Stimulated activated naive CD8-positive, alpha-beta T cell treated with anti-CD3 and anti-CD28 coated beads, Interleukin-15, Interleukin-2, amounts not matched to agents 100 U/mL and 50 U/mL, for 24 hours (primary cell): ENCODE measurements around the gene EFCAB6.

Experiments used
- ATAC-seq: fragments of 150-1000 bp; cut with Tn5 transposase; one replicate; pipeline ENCODE4 v1.10.0; 2021
- DNase-seq: peaks from one replicate; pipeline ENCODE4 v3.0.0; 2021

The EFCAB6 gene

DNA sequence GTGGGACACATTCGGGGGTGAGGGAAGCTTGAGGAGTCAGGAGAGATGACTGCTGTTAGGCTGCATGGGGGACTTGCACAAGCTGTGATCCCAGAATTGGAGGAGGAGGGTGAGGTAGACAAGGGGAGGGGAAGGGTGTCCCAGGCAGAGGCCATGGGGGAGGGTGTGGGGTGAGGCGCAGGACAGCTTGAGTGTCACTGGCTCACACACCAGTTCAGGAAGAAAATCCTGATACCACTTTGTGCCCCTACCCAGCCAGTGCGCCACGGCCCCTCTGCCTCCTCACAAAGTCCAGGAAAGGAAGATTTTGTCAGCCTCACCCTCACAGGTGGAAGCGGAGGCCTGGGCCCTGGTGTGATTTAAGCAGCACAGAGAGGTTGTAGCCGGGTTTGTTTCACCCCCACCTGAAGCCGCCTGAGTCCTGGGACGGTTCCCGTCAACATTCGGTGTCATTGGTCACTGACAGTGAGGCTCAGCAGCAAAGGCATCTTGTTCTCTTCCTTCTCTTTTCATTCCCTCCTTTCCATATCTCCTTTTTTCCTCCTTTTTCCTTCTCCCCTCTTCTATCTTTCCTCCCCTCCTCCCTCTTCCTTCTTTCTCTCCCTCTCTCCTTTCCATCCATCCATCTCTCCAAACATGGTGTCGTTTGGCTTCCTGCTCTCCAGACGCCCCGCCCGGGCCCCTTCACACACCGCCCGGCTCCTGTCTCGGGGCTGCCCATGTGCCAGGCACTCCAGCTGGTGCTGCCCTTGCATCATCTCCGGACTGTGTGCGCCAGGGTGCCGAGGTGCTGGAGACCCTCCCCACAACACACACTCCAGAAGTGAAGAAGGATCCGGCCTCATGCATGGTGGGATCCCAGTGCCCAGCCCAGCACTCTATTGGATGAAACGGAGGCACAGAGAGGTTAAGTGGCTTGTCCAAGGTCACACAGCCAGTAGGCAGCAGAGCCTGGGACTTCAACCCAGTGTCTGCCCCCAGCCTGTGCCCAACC, 311.0 kb downstream of the EFCAB6 start:
- DNase-seq (no peak), ATAC-seq (no peak)

DNA sequence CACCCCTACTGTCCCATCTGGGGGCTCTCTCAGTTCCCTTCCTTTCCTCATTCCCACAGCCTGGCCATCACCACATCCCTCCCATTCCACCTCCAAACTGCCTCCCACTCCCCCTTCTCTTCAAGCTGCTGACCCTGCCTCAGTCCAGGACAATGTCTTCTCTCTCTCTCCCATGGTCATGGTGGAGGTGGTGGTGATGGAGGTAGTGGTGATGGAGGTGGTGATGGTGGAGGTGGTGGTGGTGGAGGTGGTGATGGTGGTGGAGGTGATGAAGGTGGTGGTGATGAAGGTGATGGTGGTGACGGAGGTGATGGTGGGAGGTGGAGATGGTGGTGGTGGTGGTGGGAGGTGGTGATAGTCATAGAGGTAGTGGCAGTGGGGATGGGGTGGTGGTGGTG, 313.2 kb downstream of the EFCAB6 start:
- DNase-seq (no peak), ATAC-seq (no peak)

DNA sequence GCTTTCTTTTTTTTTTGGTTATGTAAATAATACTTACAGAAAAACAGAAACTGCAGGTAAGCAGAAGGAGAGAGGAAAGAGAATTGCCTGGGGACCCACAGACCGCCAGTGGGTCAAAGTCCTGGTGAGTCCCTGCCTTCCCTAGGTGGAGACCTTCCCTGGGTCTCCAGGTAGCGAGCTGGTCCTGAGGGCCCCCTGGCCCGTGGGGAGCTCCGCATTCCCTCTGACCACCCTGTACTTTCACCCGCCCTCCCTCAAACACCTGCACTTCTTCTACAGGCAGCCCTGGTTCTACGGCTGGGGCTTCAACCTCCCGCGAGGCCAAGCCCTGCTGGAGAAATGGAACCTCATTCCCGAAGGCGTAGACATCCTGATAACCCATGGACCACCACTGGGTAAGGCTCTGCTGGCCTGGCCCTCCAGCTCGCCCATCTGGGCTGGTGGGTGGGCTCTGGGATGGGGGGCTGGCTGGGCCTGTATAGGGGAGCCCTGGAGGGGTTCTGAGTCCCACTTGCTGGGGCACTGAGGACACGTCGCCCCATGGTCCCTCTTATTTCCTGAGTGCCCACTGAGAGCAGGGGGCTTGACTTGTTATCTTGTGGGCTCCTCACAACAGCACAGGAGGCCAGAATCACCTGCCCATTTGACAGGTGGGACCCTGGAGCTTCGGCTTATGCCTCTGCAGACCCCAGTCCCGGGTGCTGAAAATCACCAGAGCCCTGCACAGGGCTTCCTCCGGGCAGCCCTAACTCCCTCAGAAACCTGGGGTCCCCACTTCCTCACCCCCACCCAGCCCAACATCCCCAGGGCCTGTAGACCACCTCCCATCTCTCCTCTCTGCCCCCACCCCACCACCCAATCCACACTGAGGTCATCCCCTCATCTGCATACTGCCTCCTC, 313.9 kb downstream of the EFCAB6 start:
- ATAC-seq = no peak
- DNase-seq = no peak

DNA sequence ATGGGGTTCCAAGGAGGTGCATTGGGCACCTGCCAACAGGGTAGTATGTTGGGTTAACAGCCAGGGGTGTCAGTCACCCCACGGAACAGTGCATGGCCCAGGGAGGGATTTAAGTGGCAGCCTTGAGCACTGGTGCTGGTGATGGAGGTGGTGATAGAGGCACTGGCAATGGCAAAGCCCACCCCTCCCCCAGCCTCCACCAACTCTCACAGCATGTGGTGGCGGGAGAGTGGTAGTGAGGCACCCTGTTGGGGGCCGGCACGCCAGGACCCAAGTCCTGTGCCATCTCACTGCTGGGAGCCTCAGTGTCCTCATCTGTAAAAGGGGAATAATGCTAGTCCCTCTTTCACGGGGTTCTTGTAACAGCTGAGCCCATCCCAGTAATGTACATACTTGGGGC, 318.8 kb downstream of the EFCAB6 start:
- ATAC-seq (no peak), DNase-seq (no peak)

DNA sequence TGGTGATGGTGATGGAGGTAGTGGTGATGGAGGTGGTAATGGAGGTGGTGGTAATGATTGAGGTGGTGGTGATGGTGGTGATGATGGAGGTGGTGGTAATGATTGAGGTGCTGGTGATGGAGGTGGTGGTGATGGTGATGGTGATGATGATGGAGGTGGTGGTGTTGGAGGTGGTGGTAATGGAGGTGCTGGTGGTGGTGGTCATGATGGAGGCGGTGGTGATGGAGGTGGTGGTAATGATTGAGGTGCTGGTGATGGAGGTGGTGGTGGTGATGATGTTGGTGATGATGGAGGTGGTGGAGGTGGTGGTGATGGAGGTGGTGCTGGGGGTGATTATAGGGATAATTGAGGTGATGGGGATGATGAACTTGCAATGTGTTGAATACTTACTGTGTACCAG, 320.4 kb downstream of the EFCAB6 start:
- DNase-seq (no peak), ATAC-seq (no peak)

DNA sequence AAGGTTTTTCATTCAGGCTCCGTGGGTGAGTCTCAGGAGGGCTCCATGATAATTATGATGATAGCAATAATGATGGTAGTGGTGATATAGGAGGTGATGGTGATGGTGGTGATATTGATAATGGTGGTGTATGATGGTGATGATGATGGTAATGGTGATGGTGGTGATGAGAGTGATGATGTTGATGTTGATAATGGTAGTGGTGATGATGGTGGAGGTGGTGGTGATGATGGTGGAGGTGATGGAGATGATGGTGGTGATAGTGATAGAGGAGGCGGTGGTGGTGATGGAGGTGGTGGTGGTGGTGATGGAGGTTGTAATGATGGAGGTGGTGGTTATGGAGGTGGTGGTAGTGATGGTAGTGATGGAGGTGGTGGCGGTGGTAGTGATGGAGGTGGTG, 320.9 kb downstream of the EFCAB6 start:
- no peak for DNase-seq
- ATAC-seq = no peak

DNA sequence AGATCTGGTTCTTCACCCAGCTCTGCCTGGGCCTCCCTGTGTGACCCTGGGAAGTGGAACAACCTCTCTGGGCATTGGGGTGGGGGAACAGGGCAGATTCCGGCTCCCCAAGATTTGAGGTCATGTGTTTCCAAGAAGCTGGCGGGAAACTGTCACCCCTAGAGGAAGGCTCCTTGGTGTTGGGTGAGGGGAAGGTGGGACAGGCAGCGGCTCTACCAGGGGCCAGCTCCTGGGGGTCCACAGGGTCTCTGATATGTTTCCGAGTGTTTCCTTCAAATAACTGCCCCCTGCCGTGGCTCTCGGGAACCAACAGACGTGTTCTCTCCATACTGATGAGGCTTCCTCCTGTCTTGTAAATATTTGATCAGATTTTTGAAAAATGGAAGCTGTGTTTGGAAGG, 321.8 kb downstream of the EFCAB6 start:
- no peak for DNase-seq

DNA sequence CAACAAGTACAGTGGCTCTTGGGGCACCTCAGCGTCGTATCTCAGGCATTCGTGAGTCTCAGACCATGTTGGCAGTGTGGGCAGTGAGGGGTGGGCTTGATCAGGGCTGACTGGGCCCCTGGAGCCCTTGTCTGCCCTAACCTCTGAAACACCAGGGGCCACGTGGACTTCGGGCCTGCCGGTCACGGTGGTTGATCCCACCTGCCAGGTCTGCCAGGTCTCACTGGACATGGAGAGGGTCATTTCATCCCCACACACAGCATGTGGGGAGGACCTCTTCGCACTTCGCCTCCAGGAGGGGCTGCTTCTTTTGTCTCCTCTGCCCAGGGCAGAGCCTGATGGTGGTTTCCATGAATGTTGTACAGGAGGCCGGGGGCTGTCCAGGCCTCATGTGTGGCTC, 323.2 kb downstream of the EFCAB6 start:
- ATAC-seq (no peak), DNase-seq (no peak)

More for the DNA sequence above, 321.8 kb downstream of the EFCAB6 start:
- ATAC-seq = no peak

DNA sequence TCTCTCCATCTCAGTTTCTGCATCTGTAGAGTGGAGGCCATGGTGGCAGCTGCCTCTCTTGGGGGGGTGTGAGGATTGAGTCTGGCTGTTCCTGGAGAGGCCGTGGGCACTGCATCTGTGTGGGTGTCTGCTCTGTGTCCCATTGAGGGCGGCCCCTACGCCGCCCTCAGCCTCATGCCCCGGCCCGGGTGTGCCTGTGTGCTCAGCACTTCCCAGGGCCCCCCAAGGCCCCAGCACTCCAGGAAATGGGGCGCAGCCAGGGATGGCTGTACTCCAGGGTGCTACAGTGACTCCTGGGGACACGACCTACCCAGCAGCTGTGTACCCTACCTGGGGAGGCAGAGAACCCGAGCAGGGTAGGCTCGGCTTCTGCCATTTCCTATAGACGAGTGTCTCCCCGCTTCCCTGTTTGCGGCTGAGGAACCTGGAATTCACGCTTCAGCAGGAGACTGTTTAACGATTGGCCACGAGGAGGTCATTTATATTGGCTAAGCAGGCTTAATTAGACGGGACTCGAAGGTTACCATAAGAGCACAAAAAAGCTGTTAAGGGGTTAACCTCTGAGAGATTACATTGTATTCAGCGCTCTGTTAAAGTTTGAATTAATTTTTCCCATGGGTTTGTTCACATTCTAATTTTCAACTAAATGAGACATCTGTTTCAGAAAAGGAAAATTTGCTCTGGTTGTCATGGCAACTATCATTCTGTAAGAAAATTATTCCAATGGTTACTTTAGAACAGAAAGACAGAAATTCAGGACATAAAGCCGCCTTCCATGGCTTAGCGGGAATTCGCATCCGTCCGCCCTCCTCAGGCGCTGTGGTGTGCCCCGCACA, 323.9 kb downstream of the EFCAB6 start:
- no peak for DNase-seq
- ATAC-seq = no peak

DNA sequence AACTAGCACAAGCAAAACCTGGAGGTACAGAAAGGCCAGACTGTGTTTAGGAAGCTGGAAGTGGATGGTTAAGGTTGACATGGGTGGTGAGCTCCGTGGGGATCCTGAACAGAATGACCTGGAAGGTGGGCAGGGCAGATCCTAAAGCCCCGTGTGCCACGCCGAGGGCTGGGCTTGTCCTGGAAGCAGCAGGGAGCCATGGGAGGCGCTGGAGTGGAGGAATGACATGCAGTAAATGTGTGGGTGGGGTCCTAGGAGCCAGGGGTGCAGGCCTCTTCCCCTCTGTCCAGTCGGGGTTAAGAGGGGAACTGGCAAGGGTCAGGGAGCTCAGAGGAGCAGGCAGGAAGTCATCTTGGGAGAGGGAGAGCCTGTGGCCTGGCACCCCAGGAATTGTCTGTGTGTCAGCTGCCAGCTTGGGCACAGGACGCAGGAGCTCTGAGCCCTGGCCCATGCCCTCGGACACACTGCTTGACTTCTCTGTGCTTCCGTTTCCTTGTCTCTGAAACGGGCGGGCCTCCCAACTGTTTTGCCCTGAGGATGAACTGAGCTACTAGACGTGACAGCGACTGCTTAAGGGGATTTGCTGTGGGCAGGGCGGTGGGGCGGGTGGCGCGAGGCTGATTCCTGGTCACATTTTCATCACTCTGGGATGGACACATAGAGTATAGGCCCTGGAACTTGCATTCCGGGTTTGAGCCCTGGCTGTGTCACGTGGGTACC, 324.6 kb downstream of the EFCAB6 start:
- no peak for DNase-seq
- ATAC-seq = no peak

DNA sequence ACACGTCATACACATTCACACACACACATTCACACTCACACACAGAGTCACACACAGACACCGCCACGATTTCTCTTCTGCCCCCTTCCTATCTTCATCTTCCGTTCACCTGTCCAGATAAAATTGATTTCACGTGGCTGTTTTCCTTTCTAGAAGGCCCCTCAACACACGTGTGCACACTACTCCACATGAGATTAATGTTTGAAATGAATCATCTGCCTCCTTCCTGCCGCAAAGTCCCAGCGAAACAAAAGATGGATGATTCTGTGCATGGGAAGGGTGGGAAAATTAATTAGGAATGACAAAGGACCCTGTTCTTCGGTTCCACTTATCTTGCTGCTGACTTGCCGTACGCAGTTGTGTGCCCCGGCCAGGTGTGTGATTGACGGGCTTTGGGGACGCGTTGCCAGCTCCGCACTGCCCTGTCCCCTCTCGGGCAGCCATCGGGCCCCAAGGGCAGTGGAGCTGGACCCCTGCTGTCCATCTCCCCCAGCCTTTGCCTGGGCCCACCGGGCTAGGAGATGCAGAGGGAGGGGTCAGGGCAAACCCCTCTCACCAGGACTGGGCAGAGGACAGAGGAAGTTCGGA, 326.5 kb downstream of the EFCAB6 start:
- ATAC-seq = no peak
- DNase-seq = no peak

DNA sequence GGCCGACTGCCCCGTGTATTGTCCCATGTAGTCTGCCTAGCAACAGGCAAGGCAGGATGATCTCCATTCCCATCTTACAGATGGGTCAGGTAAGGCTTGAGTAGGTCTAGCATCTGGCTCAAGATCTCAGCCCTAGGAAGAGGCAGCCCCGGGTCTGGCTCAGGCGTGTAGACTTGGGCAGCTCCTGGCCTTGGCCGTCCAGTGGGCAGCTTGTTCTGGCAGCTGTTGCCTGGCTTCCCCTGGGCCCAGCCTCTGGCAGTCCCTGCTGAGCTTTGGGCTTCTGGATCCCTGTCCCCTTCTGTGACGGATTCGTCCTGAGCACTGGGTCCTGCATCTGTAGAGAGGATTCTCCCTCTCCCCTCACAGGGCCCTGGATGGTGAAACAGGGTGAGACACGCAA, 327.9 kb downstream of the EFCAB6 start:
- ATAC-seq (no peak), DNase-seq (no peak)

DNA sequence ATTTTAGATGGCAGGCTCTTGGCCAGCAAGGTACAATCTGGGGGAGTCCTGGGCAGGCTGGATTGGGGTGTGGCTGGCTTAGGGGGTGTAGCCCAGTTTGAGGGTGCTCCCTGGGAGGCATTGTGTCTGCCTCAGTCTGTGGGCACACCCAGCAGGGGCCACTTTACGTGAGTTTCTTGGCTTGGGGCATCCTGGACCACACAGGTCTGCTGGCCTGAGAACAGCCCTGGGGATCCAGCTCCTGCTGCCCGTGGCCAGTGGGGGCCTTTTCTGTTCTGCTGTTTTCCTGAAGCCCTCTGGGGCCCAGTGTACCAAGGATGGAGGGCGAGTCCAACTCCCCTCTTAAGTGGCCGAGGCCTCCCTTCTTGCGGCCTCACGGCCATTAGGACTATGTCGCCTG, 328.4 kb downstream of the EFCAB6 start:
- ATAC-seq = no peak
- no peak for DNase-seq

DNA sequence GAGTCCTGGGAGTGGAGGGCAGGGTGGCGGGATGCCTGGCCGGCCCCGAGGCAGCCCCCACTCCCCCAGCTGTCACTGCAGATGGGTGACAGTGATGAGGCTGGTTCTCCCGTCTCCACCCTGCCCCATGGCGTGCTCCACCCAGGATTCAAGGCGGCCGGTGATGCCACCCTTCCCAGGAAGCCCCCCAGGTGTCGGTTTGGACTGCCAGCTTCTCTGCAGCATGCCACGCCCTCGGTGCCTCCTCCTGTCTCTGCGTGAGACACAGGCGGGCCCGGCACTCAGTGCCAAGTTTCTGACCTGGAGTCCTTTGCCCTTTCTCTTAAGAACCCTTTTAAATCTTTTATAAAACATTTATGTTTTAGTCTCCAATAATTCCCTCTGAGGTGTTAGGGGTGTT, 328.8 kb downstream of the EFCAB6 start:
- DNase-seq = no peak
- no peak for ATAC-seq

DNA sequence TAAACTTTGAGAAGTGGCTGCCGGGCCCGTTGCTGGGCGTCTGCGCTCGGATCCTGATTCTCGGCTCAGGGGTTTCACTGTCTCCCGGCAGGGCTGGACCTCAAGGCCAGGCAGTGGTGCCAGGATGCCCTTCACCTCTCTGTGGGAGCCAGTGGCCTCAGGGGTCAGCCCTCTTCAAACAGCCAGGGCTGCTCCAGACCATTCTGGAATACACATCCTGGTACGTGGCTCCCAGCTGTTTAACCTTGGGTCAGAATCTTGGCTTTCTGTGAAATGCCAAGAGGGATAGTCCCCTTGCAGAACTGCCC, 329.8 kb downstream of the EFCAB6 start:
- DNase-seq (no peak), ATAC-seq (no peak)

DNA sequence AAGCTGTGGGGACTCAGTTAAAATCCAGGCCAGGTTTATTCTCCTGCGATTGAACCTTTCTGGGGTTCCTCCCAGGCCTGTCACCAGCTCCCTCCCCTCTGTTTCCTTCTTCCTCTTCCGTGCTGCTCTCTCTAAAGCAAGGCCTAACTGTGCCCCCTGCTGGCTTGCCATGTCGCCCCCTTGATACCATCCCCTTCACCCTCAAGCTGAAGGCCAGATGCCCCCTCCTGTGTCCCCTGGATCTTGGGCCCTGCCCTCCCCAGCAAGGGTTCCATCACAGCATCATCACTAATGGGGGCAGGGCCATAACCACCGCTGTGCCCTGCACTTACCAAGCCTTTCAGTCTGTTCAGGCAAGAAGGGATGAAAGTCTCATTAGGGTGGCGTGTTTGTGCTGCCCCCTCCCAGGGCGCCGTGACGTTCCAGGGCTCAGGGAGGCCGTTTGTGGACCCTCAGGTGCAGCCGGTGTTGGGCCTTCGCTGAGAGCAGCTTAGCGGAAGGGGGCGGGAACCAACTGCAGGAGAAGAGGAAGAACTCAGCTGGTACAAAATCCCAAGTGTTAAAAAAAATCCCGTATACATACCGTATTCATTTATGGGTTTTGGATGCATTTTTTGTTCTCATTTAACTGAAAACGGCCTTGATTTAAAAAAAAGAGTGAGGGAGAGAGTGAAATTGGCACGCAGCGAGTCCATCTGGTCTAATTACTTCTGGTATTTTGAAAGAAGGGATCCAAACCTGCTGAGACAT, 330.4 kb downstream of the EFCAB6 start:
- DNase-seq (peak; percentile 27), ATAC-seq (no peak)

DNA sequence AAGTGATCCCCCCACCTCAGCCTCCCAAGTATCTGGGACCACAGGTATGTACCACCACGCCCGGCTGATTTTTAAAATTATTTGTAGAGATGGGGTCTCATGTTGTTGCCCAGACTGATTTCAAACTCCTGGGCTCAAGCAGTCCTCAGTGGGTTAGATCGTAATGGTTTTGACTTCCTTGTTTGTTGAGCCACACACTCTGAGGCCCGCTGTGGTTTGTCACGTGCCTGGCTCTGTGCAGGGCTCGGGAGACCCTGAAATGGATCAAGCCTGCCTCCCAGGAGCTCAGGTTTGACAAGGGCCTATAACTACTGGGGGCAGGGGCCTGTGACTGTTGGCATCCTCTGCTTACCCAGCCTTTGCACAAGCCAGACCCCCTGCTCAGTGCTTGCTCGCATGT, 332.1 kb downstream of the EFCAB6 start:
- ATAC-seq (no peak), DNase-seq (no peak)

DNA sequence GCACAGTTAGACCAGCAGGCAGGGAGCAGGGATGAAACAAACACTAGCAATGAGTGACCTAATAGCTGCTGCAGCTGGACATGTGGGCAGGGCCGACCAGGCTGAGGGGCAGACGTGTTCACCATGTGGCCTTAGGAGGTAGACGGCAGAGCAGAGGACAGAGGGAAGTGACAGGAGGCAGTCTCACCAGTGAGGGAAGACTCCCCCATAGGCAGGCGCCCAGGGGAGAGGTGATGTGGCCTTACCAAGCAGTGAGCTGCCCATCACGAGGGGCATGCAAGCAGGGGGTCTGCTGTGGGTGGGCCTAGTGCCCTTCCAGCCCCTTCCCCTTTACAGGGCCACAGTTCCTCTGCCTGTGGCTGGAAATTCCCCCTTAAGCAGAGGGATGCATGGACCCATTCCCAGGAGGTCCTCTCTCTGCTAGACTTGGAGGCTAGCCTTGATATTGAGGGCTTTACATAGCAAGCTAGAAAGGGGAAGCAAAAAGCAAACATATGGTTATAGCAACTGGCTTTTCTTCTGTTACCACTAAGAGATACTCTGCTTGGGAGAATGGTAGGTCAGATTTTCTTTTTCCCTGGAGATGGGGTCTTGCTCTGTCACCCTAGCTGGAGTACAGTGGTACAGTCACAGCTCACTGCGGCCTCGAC, 332.7 kb downstream of the EFCAB6 start:
- no peak for ATAC-seq
- no peak for DNase-seq
